Measurements from ENCODE around the gene LEFTY2.

GRCh38 chr1:225914391-225914790 is 26.6 kb downstream of the LEFTY2 start:
- TF ChIP-seq, protein P1, sequence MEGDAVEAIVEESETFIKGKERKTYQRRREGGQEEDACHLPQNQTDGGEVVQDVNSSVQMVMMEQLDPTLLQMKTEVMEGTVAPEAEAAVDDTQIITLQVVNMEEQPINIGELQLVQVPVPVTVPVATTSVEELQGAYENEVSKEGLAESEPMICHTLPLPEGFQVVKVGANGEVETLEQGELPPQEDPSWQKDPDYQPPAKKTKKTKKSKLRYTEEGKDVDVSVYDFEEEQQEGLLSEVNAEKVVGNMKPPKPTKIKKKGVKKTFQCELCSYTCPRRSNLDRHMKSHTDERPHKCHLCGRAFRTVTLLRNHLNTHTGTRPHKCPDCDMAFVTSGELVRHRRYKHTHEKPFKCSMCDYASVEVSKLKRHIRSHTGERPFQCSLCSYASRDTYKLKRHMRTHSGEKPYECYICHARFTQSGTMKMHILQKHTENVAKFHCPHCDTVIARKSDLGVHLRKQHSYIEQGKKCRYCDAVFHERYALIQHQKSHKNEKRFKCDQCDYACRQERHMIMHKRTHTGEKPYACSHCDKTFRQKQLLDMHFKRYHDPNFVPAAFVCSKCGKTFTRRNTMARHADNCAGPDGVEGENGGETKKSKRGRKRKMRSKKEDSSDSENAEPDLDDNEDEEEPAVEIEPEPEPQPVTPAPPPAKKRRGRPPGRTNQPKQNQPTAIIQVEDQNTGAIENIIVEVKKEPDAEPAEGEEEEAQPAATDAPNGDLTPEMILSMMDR (conservative IDR thresholded peaks at IDR 0.05), result no peak
- no peak for TF ChIP-seq ZFX (IDR thresholded peaks at IDR 0.05)

Measured in C4-2B (cell line).